GM23338 (cell line): ENCODE results near the gene TRIM27.

Experiments used
- CREB1 ChIP-seq: fragments of 250-450 bp; sonication (Bioruptor Pico); IDR thresholded peaks from 2 replicates; pipeline ENCODE4 v1.5.0; 2020; ENCODE audit warnings: low read depth, mild to moderate bottlenecking, moderate library complexity
- ETS1 ChIP-seq: IDR thresholded peaks from 2 replicates; pipeline ENCODE4 v1.6.1; 2016; ENCODE audit warnings: antibody characterized with exemption
- EZH2 ChIP-seq: fragments of 200-600 bp; sonication (generic); IDR thresholded peaks from one replicate; pipeline ENCODE4 v1.8.0; 2017; ENCODE audit warnings: antibody characterized with exemption, mild to moderate bottlenecking, low read depth; ENCODE audit not compliant: unreplicated experiment
- EZH2phosphoT487 ChIP-seq: fragments of 200-600 bp; sonication (generic); IDR thresholded peaks from one replicate; pipeline ENCODE4 v1.8.1; 2018; ENCODE audit warnings: antibody characterized with exemption; ENCODE audit not compliant: unreplicated experiment
- JUNB ChIP-seq: IDR thresholded peaks from one replicate; pipeline ENCODE4 v1.6.1; 2016; ENCODE audit warnings: antibody characterized with exemption; ENCODE audit not compliant: unreplicated experiment
- NANOG ChIP-seq: IDR thresholded peaks from 2 replicates; pipeline ENCODE4 v1.6.1; 2016; ENCODE audit warnings: antibody characterized with exemption, borderline replicate concordance
- POLR2AphosphoS5 ChIP-seq: IDR thresholded peaks from 2 replicates; pipeline ENCODE4 v1.6.1; 2016; ENCODE audit warnings: antibody characterized with exemption, low read depth
- STAT1 ChIP-seq: IDR thresholded peaks from one replicate; pipeline ENCODE4 v1.6.1; 2016; ENCODE audit warnings: antibody characterized with exemption; ENCODE audit not compliant: unreplicated experiment
- ZNF114 ChIP-seq: fragments of 250-450 bp; sonication (Bioruptor Pico); IDR thresholded peaks from 2 replicates; pipeline ENCODE4 v1.5.0; 2020; ENCODE audit warnings: mild to moderate bottlenecking, moderate library complexity
- ZNF331 ChIP-seq: fragments of 250-450 bp; sonication (Bioruptor Pico); IDR thresholded peaks from 2 replicates; pipeline ENCODE4 v1.5.0; 2020; ENCODE audit warnings: low read depth, mild to moderate bottlenecking, moderate library complexity
- TF ChIP-seq, protein P1 (sequence below), 2 experiments: fragments of 200-600 bp in 1 of 2; sonication (generic) in 1 of 2; conservative IDR thresholded peaks; 2 replicates each; pipeline versions ENCODE4 v1.5.1 to v1.6.1; 2016 to 2017; ENCODE audit warnings: antibody characterized with exemption in 2 of 2, low read depth in 2 of 2, mild to moderate bottlenecking in 2 of 2, moderate library complexity in 1 of 2
- TF ChIP-seq, protein P2 (sequence below): IDR thresholded peaks from one replicate; pipeline ENCODE4 v1.6.1; 2018; ENCODE audit warnings: antibody characterized with exemption; ENCODE audit not compliant: unreplicated experiment
- TF ChIP-seq, protein P3 (sequence below): fragments of 250-450 bp; sonication (Bioruptor Pico); IDR thresholded peaks from 2 replicates; pipeline ENCODE4 v1.5.0; 2020; ENCODE audit warnings: mild to moderate bottlenecking, moderate library complexity

DNA sequence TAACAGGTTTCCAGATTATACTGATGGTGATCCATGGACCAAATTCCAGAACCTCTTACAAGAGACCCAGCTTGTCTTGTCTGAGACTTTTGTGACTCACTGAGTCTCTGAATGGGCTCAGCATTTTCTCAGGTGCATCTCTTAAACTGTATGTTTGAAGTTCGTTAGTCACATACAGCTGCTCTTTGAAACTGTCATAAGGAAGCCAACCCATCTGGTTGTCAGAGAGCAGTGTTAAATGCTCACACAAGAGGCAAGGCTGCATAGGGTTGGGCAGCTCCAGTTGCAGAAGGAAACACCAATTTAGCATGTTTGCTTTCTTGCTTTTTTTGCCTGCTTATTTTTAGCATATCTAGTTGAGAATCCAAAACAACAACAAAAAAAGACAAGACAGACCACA is 47.1 kb downstream of the TRIM27 start:
- TF ChIP-seq, protein P1, sequence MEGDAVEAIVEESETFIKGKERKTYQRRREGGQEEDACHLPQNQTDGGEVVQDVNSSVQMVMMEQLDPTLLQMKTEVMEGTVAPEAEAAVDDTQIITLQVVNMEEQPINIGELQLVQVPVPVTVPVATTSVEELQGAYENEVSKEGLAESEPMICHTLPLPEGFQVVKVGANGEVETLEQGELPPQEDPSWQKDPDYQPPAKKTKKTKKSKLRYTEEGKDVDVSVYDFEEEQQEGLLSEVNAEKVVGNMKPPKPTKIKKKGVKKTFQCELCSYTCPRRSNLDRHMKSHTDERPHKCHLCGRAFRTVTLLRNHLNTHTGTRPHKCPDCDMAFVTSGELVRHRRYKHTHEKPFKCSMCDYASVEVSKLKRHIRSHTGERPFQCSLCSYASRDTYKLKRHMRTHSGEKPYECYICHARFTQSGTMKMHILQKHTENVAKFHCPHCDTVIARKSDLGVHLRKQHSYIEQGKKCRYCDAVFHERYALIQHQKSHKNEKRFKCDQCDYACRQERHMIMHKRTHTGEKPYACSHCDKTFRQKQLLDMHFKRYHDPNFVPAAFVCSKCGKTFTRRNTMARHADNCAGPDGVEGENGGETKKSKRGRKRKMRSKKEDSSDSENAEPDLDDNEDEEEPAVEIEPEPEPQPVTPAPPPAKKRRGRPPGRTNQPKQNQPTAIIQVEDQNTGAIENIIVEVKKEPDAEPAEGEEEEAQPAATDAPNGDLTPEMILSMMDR (conservative IDR thresholded peaks at IDR 0.05; ENCODE audit: low read depth in 2 of 2) = no peak
- TF ChIP-seq EZH2phosphoT487 (no peak), EZH2 (no peak), POLR2AphosphoS5 (no peak), ZNF114 (CRISPR knock-in tag) (no peak), STAT1 (no peak), JUNB (no peak), CREB1 (CRISPR knock-in tag) (no peak), ETS1 (no peak), ZNF331 (no peak), NANOG (no peak)
- TF ChIP-seq, protein P2, sequence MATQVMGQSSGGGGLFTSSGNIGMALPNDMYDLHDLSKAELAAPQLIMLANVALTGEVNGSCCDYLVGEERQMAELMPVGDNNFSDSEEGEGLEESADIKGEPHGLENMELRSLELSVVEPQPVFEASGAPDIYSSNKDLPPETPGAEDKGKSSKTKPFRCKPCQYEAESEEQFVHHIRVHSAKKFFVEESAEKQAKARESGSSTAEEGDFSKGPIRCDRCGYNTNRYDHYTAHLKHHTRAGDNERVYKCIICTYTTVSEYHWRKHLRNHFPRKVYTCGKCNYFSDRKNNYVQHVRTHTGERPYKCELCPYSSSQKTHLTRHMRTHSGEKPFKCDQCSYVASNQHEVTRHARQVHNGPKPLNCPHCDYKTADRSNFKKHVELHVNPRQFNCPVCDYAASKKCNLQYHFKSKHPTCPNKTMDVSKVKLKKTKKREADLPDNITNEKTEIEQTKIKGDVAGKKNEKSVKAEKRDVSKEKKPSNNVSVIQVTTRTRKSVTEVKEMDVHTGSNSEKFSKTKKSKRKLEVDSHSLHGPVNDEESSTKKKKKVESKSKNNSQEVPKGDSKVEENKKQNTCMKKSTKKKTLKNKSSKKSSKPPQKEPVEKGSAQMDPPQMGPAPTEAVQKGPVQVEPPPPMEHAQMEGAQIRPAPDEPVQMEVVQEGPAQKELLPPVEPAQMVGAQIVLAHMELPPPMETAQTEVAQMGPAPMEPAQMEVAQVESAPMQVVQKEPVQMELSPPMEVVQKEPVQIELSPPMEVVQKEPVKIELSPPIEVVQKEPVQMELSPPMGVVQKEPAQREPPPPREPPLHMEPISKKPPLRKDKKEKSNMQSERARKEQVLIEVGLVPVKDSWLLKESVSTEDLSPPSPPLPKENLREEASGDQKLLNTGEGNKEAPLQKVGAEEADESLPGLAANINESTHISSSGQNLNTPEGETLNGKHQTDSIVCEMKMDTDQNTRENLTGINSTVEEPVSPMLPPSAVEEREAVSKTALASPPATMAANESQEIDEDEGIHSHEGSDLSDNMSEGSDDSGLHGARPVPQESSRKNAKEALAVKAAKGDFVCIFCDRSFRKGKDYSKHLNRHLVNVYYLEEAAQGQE = no peak
- TF ChIP-seq, protein P3, sequence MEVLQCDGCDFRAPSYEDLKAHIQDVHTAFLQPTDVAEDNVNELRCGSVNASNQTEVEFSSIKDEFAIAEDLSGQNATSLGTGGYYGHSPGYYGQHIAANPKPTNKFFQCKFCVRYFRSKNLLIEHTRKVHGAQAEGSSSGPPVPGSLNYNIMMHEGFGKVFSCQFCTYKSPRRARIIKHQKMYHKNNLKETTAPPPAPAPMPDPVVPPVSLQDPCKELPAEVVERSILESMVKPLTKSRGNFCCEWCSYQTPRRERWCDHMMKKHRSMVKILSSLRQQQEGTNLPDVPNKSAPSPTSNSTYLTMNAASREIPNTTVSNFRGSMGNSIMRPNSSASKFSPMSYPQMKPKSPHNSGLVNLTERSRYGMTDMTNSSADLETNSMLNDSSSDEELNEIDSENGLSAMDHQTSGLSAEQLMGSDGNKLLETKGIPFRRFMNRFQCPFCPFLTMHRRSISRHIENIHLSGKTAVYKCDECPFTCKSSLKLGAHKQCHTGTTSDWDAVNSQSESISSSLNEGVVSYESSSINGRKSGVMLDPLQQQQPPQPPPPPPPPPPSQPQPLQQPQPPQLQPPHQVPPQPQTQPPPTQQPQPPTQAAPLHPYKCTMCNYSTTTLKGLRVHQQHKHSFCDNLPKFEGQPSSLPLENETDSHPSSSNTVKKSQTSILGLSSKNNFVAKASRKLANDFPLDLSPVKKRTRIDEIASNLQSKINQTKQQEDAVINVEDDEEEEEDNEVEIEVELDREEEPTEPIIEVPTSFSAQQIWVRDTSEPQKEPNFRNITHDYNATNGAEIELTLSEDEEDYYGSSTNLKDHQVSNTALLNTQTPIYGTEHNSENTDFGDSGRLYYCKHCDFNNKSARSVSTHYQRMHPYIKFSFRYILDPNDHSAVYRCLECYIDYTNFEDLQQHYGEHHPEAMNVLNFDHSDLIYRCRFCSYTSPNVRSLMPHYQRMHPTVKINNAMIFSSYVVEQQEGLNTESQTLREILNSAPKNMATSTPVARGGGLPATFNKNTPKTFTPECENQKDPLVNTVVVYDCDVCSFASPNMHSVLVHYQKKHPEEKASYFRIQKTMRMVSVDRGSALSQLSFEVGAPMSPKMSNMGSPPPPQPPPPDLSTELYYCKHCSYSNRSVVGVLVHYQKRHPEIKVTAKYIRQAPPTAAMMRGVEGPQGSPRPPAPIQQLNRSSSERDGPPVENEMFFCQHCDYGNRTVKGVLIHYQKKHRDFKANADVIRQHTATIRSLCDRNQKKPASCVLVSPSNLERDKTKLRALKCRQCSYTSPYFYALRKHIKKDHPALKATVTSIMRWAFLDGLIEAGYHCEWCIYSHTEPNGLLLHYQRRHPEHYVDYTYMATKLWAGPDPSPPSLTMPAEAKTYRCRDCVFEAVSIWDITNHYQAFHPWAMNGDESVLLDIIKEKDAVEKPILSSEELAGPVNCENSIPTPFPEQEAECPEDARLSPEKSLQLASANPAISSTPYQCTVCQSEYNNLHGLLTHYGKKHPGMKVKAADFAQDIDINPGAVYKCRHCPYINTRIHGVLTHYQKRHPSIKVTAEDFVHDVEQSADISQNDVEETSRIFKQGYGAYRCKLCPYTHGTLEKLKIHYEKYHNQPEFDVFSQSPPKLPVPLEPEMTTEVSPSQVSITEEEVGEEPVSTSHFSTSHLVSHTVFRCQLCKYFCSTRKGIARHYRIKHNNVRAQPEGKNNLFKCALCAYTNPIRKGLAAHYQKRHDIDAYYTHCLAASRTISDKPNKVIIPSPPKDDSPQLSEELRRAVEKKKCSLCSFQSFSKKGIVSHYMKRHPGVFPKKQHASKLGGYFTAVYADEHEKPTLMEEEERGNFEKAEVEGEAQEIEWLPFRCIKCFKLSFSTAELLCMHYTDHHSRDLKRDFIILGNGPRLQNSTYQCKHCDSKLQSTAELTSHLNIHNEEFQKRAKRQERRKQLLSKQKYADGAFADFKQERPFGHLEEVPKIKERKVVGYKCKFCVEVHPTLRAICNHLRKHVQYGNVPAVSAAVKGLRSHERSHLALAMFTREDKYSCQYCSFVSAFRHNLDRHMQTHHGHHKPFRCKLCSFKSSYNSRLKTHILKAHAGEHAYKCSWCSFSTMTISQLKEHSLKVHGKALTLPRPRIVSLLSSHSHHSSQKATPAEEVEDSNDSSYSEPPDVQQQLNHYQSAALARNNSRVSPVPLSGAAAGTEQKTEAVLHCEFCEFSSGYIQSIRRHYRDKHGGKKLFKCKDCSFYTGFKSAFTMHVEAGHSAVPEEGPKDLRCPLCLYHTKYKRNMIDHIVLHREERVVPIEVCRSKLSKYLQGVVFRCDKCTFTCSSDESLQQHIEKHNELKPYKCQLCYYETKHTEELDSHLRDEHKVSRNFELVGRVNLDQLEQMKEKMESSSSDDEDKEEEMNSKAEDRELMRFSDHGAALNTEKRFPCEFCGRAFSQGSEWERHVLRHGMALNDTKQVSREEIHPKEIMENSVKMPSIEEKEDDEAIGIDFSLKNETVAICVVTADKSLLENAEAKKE = no peak
